NCI-H748 treated with DMSO at 0.1 percent for 48 hours (cell line): Measurements from ENCODE around the gene TSPAN4.

Experiments
- DNase-seq: peaks from one replicate; lab custom pipeline; 2025; lab: John Stamatoyannopoulos, UW

The TSPAN4 gene

DNA sequence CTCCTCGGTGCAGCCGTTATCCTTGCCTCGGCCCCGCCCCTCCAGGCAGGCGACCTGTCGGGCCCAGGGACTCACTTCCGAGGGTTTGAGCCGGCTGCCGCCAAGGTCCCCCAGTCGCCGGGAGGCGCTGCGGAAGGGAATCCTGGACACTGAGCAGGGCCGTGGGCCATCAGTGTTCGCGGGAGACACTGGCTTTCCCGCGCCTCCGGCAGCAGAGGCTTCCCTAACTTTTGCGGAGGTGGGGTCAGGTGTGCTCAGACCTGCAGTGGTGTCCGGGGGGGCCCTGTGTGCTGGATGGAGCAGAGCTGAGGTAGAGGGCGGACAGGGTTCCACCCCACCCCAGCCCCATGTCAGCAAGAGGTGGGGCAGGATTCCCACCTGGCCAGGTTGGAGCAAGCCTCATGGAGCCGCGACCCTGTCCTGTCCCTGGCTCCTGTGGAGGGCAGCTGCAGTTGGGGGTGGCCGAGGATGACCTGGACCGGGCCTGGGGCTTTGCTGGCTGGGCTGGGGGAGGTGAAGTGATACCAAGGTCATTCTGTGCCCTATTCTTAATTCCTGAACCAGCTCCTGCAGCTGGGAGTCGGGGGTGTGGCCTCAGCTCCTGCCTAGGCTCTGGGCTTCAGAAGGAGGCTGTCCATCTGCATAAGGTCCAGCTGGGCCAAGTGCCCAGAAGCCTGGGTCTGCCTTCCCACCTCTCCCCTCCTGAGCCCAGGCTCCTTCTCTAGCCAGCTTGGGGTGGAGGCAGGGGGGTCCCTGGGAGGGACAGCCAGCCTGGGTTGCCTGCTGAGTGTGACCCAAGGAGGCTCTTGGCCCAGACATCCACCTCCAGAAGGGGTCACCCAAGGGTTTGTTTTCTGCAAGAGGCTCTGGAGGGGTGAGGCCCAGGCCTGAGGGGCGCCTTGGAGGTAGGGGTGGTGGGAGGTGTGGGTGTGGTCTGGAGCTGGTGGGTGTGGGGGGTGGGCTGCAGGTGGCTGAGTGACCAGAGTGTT, 8.4 kb downstream of the TSPAN4 start:
- no peak for DNase-seq

GRCh38 chr11:852762-853161, 10.1 kb downstream of the TSPAN4 start:
- no peak for DNase-seq

- no peak for DNase-seq
These were observed 11.2 kb downstream of the TSPAN4 start for GRCh38 chr11:853682-854448.

- no peak for DNase-seq
These were observed 12.1 kb downstream of the TSPAN4 start for GRCh38 chr11:854601-855329.

DNA sequence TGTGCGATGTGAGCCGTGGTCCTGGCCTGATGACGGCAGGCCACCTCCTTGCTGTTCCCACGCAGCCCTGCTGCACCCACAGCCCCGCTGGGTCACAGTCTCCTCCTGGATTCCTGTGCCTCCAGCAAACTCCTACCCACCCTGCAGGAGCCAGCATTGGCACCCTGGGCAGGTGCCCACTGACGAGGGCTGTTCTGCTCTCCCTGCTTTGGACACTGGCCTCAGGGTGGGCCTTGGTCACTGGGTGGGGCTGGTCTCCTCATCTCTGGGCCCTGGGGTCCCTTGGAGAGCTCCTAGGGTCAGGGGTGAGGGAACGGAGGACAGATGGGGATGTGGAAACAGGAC, 12.7 kb downstream of the TSPAN4 start:
- no peak for DNase-seq

- DNase-seq = no peak
These were observed 13.1 kb downstream of the TSPAN4 start for GRCh38 chr11:855796-856195.

GRCh38 chr11:856397-856796, 13.7 kb downstream of the TSPAN4 start:
- no peak for DNase-seq

- DNase-seq = no peak
These were observed 15.6 kb downstream of the TSPAN4 start for GRCh38 chr11:858053-858761.

GRCh38 chr11:858762-859339, 16.2 kb downstream of the TSPAN4 start:
- DNase-seq = no peak

DNA sequence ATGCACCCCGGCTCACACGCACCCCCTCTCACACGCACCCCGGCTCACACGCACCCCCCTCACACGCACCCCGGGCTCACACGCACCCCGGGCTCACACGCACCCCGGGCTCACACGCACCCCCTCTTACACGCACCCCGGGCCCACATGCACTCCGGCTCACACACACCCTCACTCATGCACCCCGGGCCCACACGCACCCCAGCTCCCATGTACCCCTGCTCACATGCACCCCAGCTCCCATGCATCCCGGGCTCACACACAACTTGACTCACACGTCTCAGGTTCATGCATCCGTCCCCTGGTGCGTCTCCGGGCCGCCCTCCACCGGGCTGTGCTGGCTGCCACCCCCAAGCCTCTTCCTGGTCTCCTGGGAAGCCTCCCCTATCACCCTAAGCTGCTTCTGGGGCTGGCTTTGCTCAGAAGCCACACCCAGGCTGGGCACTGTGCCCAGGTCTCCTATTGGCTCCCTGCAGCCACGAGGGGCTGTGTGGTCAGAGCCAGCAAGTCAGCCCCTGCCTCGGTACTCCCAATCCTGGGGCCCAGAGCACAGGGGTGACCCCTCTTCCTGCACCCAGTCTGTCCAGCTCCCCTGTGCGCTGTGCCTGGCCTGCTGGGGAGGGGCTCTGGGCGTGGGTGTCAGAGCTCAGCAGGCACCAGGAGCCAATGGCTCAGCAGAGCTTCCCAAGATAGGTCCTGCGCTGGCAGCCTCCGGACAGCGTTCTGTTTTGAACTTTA, 16.9 kb downstream of the TSPAN4 start:
- DNase-seq = peak; percentile 31

- no peak for DNase-seq
These were observed 17.8 kb downstream of the TSPAN4 start for GRCh38 chr11:860234-861104.

DNA sequence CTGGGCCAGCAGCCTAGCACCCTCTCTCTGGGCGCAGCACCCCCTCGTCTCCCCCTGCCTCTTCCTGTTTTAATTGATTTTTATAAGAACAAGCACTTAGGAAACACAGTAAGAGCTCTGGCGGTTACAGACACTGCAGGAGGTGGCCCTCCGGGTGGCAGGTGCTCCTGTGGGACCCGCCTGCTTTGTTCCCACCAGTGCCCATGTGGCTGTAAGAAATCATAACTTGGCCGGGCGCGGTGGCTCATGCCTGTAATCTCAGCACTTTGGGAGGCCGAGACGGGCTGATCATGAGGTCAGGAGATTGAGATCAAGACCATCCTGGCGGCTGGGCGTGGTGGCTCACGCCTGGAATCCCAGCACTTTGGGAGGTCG, 18.4 kb downstream of the TSPAN4 start:
- DNase-seq = no peak

DNA sequence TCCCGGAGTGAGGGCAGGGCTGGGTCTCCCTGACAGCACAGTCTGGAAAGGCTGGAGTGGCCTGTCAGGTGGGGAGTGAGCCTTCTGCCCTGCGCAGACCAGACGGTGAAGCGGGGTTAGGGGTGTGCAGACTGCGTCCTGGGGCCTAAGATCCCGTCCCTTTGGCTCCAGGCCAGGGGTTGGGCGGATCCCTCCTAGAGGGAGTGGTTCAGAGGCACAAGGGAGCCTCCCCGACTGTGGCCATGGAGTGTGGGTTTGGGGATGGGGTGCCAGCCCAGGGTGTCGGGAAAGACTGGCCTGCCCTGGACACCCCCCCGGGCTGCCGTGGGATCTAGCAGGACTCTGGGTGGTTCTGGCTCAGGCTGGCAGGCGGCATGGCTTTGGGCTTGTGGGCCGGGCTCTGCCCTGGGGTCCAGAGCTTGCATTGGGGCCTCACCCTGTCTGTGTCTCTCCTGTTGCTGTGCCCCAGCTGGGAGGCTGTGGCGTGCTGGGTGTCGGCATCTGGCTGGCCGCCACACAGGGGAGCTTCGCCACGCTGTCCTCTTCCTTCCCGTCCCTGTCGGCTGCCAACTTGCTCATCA, 19.5 kb downstream of the TSPAN4 start:
- DNase-seq = no peak

GRCh38 chr11:862696-863022, 20.0 kb downstream of the TSPAN4 start:
- no peak for DNase-seq

DNA sequence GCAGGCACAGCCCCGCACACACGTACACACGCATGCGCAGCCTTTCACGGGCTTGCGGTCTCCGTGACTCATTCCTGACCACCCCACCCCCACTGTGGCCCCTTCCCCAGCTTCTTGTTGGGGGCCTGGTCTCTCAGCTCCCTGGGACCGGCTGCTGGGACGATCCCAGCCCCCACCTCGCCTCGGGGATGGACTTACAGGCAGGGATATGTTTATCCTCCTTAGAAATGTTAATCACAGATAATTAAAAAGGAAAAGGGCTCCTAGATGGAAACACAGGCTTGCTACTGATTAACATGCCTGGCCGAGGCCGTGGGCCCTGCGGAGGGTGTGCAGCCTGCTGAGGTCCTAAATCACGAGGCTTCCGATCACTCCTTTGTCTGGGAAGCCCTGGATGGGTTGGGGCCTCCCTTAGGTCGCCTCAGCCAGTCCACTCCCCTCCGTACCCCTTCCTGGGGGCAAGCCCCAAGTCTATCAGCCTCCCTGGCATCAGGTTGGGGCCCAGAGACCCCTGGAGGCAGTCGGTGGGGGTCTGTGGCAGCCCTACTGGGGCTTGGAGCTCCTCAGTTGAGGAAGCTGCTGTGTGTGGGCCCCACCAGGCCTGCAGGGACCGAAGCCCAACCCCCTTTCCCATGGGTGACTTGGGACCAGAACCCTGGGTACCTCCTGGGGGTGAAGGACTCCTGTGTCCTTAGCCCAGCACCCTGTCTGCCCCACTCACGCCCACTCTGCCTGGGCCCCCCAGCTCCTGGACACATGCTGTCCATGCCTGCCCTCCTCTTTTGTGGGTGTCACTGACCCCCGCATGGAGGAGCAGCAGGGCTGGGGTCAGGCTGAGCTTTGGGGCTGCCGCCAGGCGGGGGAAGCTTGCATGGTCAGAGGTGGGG, 20.6 kb downstream of the TSPAN4 start:
- no peak for DNase-seq

DNA sequence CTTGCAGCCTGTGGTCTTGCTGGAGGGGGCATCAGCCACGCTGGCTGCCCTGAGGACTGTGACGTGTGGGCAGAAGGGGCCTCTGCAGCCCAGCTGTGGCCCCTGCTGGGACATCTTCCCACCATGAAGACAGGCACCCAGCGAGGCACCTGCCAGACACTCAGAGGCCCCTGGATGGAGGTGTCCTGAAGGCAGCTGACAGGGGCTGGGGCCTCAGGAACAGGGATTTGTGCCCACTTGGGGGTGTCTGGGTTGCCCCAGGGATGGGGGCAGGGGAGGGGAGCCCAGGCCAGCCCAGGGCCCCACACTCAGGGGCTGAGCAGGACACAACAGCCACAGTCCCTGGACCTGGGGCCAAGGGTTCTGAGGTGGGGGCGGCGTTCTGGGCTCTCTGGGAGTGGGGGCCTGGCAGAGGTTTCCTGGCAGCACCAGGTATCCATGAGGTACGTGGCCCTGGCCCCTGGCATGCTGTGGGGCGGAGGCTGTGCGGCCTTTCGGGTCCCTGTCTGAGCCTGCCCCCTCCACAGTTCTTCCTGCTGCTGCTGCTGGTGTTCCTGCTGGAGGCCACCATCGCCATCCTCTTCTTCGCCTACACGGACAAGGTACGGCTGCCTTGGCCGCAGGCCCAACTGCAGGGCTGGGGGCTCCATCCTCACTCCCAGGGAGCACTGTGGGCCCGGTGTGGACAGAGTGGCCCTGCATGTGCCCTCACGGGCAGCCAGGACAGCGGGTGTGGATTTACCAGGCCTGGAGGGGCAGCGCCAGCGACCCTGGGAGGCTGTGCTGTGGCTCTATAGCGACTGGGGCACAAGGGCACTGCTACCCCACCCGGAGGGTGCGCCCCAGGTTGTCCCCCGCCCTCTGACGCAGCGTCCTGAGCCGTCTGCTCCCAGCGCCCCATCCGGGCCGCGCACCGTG, 21.5 kb downstream of the TSPAN4 start:
- no peak for DNase-seq

GRCh38 chr11:864898-865297, 22.2 kb downstream of the TSPAN4 start:
- DNase-seq = no peak
